HL-60 (cell line): Measurements from ENCODE around the gene PCSK4.
"Not testable (repeated sequence)": the region's sequence is repeated elsewhere in the genome, so short reads cannot be mapped to it uniquely, and the experiment has no call there.

Experiments used
- GABPA ChIP-seq: IDR thresholded peaks from 2 replicates; pipeline ENCODE4 v1.6.1; 2012; ENCODE audit warnings: low read depth
- POLR2AphosphoS5 ChIP-seq: IDR thresholded peaks from 2 replicates; pipeline ENCODE4 v1.6.1; 2012; ENCODE audit warnings: low read depth
- SPI1 ChIP-seq: IDR thresholded peaks from 2 replicates; pipeline ENCODE4 v1.6.1; 2012; ENCODE audit warnings: low read depth, mild to moderate bottlenecking, borderline replicate concordance
- TF ChIP-seq, protein P1 (sequence below): IDR thresholded peaks from one replicate; pipeline ENCODE4 v1.5.1; 2011; ENCODE audit warnings: low read length, control low read depth, inconsistent platforms; ENCODE audit not compliant: insufficient read depth
- TF ChIP-seq, protein P2 (sequence below): IDR thresholded peaks from 2 replicates; pipeline ENCODE4 v1.6.1; 2012; ENCODE audit warnings: low read depth; ENCODE audit not compliant: insufficient replicate concordance

DNA sequence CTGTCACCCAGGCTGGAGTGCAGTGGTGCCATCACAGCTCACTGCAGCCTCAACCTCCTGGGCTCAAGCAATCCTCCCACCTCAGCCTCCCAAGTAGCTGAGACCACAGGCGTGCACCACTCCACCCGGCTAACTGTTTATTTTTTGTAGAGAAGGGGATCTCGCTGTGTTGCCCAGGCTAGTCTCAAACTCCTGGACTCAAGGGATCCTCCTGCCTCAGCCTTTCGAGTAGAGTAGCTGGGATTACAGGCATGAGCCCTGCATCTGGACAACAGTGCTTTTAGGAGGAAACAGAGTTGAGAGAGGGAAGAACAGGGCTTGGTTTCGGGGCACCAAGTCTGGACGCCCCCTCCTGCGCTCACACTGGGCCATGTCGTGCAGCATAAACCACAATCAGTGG is 29.7 kb upstream of the PCSK4 start:
- TF ChIP-seq, protein P1, sequence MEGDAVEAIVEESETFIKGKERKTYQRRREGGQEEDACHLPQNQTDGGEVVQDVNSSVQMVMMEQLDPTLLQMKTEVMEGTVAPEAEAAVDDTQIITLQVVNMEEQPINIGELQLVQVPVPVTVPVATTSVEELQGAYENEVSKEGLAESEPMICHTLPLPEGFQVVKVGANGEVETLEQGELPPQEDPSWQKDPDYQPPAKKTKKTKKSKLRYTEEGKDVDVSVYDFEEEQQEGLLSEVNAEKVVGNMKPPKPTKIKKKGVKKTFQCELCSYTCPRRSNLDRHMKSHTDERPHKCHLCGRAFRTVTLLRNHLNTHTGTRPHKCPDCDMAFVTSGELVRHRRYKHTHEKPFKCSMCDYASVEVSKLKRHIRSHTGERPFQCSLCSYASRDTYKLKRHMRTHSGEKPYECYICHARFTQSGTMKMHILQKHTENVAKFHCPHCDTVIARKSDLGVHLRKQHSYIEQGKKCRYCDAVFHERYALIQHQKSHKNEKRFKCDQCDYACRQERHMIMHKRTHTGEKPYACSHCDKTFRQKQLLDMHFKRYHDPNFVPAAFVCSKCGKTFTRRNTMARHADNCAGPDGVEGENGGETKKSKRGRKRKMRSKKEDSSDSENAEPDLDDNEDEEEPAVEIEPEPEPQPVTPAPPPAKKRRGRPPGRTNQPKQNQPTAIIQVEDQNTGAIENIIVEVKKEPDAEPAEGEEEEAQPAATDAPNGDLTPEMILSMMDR = not testable (repeated sequence)
- TF ChIP-seq, protein P2, sequence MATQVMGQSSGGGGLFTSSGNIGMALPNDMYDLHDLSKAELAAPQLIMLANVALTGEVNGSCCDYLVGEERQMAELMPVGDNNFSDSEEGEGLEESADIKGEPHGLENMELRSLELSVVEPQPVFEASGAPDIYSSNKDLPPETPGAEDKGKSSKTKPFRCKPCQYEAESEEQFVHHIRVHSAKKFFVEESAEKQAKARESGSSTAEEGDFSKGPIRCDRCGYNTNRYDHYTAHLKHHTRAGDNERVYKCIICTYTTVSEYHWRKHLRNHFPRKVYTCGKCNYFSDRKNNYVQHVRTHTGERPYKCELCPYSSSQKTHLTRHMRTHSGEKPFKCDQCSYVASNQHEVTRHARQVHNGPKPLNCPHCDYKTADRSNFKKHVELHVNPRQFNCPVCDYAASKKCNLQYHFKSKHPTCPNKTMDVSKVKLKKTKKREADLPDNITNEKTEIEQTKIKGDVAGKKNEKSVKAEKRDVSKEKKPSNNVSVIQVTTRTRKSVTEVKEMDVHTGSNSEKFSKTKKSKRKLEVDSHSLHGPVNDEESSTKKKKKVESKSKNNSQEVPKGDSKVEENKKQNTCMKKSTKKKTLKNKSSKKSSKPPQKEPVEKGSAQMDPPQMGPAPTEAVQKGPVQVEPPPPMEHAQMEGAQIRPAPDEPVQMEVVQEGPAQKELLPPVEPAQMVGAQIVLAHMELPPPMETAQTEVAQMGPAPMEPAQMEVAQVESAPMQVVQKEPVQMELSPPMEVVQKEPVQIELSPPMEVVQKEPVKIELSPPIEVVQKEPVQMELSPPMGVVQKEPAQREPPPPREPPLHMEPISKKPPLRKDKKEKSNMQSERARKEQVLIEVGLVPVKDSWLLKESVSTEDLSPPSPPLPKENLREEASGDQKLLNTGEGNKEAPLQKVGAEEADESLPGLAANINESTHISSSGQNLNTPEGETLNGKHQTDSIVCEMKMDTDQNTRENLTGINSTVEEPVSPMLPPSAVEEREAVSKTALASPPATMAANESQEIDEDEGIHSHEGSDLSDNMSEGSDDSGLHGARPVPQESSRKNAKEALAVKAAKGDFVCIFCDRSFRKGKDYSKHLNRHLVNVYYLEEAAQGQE = not testable (repeated sequence)
- TF ChIP-seq POLR2AphosphoS5, GABPA, SPI1: not testable (repeated sequence)
